ENCODE data around the gene IL1RL2.

IL1RL2 gene

DNA sequence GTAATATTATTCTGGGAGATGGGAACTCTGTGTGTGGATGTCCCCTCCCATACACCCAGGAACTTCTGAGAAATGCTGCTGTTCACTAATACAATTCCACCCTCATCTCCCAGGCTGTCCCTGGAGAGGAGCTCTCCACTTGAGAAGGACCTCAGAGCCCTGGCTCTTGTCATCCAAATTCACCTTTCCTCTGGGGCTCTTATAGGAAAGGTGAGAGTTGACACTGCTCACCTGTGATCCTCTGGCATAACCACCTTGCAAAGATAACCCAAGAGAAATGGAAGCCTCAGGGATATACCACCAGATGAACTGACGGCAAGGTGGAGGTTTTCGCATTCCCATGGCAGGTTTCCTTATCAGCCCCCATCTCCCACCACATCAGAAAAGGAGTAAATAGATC lies 52.0 kb downstream of the IL1RL2 start:
- DNase-seq = no peak

- no peak for DNase-seq
These were observed 52.5 kb downstream of the IL1RL2 start for GRCh38 chr2:102239344-102239743.

DNA sequence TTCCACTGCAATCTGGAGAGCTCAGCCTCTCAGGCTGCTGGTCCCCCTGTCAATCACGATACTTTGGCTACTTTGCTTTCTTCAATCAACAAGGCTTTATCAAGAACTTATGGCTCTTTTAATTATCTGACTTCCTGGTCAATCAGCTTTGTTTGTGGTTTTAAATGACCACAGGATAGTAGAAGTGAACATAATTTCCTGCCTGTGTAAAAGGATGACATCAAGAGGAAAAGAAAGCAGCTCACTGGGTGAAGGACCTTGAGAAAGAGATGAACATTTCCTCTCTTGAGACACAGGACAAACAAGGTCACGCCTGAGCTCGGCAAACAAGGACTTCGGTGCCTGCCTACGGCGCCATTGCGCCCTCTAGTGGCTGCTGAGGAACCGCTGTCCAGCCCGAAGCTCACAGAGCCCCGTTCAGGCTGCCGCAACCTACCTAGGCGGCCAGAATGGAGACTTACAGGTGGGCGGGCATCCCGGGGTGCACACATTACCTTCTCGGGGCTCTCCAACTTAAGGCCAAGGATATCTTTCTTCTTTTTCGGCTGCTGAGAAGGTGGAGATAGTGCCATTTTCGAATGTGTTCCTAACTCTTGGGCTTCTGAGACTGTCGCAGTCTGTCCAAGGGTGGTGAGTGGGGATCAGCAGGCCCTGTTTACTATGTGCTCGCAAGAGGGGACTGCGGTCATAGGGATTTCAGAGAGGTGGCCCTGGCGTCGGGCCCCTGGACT lies 54.0 kb downstream of the IL1RL2 start:
- DNase-seq = peak; percentile 91

GRCh38 chr2:102241616-102242305 lies 54.9 kb downstream of the IL1RL2 start:
- DNase-seq = no peak

- DNase-seq = peak; percentile 55
These were observed 58.7 kb downstream of the IL1RL2 start for GRCh38 chr2:102245266-102246151.

DNA sequence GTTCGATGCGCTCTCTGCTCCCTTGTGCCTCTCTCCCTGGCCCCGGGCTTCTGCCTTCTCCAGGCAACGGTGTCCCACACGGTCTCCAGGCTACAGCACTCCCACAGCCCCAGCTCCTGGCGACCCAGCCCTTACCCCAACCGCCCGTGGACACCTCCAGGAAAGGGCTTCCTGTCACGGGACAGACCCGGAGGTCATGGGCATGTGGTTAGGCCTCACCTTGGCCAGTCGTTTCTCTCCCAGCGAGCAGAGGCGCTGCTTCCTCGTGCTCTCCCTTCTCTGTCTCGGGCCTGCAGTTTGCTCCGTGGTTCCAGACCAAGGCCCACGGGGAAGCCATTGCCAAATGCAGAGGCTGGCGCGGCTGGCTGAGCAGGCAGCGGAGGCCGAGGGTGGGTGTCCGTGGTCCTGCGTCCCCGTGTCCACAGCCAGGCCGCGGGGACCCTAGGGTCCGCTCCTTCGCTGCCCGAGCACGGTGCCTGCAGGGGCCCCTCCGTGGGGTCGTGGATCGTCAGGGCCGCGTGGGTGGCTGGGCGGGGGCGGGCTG lies 63.5 kb downstream of the IL1RL2 start:
- DNase-seq = no peak

DNA sequence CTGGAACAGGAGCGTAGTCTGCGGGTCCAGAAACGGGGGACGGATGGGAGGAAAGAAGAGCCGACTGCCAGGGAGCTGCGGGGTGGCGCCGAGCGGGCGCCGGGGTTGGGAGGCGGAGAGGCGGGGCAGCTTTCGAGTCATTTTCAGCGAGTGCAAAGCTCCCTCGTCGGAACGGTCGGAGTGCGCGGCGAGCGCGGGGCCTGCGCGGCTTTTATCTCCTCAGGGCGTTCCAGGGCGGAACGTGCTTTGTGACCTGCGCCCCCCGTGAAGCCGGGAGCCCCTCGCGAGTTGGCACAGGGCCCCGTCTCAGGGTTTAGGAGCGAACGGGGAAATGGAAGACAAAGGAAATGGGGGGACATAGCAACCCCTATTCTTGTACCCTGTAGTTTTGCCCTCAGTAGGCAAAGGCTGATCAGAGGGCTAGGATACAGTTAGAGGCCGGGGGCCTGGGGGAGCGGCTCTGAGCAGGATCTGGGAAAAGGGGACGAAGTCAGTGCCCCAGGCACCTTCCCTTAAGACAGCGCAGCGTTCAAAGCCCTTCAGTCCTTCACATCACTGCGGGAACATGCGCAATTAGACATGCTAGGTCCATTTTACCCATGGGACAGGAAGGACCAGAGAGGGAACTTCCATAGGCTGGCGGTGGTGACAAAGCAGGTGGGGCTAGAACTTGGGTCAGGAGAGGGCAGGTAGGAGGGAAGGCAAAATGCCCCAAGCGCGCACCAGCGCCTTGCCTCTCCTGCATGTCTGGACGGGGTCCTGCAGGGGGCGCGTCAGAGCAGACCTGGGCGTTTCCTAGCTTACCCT lies 64.4 kb downstream of the IL1RL2 start:
- peak; percentile 33 for DNase-seq

DNA sequence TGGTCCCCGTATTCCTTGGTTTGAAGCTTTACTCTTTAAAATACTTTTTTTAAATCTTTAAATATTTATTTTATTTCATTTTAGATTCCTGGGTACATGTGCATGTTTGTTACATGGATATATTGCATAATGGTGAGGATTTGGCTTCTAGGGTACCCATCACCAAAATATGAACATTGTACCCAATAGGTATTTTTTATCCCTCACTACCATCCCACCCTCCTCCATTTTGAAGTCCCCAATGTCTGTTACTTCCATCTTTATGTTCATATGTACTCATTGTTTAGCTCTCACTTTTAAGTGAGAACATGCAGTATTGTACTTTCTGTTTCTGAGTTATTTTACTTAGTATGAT lies 65.0 kb downstream of the IL1RL2 start:
- no peak for DNase-seq

- no peak for DNase-seq
These were observed 65.4 kb downstream of the IL1RL2 start for GRCh38 chr2:102252236-102252635.

DNA sequence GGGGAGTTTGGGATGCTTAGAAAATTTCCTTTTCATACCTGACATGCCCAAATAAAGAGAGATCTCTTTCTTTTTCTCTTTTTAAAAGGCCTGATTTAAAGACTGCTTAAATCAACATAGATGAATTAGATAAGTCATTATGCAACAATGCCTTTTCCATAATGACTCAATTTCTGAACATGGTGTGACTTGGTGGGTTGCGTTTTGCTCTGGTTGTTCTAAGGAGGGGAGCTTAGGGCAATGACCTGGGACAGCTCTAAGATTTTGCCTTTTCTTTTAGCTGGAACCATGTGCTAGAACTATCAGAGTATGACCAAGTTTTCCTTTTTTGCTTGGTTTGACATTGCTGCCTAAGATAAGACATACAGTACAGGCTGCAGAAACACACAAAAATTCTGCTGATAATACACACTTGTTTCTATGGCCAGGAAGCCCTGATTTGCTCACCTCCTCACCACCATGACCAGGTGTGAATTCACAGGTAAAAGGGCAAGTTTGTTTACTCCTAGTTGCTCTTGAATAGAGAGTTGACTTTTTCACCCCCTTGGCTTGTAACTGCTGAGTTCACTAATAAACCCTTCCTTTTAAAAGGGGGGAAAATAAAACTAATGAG lies 66.4 kb downstream of the IL1RL2 start:
- no peak for DNase-seq

DNA sequence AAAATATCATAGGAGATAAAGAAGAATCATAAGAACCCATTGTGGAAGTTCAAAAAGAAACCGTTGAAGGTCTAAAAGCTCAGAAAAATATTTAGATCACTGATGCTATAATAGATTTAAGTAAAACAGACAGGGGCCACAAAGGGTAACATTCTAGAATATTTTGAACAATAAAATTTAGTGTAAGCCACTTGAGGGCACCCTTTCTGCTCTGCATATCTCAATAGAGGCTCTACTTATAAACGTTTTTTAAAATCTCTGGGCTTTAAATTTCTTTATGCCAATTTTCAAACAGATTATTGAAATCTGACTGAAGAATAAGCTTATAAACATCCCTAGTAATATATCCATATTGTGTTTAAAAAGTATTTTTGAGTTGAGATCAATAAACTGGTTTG lies 66.9 kb downstream of the IL1RL2 start:
- no peak for DNase-seq

DNA sequence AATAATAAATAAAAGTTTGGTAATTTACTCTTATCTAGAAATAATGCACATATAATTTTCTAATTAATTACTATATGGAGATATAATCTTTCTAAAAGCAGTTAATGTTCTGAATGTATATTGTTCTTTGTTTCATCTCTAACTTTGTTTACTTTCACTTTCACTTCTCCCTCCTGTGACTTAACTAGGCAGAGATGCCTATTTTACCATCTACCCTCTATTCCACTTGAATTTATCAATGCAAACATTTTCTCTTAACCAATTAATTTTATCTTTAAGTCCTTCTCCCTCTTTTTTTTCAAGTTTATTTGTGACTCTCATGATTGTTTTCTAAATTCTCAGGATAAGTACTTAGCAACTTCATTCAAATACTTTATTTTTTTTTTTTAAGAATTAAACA lies 69.5 kb downstream of the IL1RL2 start:
- peak; percentile 20 for DNase-seq

GRCh38 chr2:102256874-102257462 lies 70.1 kb downstream of the IL1RL2 start:
- no peak for DNase-seq

- no peak for DNase-seq
These were observed 71.2 kb downstream of the IL1RL2 start for GRCh38 chr2:102258025-102258385.

DNA sequence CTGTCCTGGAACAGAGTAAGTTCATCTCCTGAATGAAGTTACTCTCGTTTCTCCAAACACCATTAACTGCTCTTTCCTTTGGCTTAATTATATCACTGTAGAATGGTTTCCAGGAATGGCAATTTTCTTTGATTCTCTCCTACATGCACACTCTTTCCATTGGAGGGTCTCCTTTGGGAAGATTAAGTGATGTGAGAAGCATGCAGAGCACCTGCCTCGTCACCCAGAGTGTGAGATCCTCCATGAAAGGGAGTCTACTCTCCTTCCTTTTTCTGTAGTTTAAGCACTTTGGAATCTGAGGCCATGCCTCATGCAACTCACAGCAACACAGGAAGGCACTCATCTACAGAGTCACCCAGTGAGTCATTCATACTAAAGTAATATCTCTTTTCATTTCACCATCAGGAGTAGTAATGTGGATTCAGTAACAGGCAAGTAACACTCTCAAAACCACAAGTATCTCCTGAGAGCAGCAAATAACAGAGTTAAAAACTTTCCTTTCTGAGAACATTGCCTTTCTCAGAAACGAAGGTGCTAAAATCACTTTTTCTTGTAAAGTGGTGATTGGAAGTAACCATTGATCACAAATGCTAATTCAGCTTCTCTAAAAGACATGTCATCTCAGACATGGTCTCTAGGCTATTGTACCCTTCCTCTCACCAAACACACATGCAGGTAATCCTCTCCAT lies 71.7 kb downstream of the IL1RL2 start:
- peak; percentile 98 for DNase-seq

DNA sequence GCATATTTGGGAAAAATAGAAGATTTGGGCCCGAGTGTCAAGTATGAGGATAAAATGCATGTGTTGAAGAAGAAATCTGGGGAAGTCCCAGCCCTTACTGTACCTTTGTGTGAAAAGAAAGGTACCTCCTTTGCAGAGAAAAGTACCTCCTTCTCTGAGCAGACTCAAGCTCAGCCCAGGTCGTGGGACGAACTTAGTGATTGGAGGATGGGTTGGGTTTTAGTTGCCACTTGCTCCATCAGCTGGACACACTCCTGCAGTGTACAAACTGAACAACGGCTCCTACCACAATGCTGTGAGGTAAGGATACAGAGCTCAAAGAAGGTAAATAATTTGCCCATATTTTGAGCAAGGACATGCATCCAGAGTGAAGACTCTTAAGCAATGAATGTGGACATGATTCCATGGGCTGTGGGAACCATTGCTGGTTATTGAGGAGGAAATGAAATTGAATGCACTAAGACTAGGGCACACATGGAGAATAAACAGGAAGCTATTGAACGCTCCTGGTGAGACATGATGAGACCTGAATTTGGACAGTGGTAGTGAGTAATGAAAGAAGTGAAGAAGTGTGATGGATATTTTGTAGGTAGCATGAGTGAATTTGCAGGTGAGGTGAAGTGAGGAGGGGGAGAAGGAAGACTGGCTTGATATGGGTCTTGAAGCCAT lies 74.8 kb downstream of the IL1RL2 start:
- no peak for DNase-seq

DNA sequence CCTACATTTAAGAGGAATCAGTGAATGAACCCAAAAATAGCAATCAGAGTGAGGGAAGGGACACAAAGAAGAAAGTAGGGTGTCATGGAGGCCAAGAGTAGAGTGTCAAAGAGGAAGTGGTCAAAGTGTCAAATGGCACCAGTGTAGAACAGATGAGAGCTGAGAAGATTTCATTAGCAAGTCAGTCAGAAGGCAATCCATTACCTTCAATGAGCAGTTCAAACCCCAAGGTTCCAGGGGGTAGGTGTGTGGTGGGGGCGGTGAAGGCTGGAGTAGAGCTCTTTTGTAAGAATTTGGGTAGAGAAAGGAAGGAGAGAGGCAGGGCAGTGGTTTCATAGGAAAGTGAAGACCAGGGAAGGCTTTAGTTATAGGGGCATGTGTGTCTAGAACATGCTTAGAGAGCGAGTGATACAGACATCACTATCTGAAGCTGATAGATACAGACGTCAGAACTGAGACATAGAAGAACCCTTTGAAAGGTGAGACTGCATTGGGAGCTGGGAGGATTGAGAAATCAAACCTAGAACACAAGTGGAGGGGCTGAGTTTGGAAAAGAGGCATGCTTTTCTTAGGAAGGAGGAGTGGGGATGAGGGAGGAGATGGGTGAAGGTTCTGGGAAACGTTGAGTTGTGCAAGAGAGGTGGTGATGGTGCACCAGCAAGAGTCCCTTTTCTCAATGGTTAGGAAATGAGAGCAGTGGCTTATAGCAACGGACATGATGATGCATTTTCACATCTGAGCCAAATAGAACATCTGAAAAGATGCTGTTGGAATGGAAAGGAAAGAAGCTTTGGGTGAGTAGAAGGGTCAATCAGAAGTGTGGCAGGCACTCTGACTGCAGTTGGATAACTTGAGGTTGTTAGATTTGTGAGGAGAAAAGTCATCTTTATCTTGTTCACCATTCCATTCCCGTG lies 75.7 kb downstream of the IL1RL2 start:
- DNase-seq = no peak

- no peak for DNase-seq
These were observed 78.1 kb downstream of the IL1RL2 start for GRCh38 chr2:102264952-102265351.

- peak; percentile 49 for DNase-seq
These were observed 79.4 kb downstream of the IL1RL2 start for GRCh38 chr2:102266204-102266603.

Data from fibroblast of skin of back (primary cell).